Transverse colon (tissue), 3 donors: ENCODE results near the gene ALKBH7.
"Not testable (repeated sequence)": the region's sequence is repeated elsewhere in the genome, so short reads cannot be mapped to it uniquely, and the experiment has no call there.

ENCODE experiments used
- POLR2A ChIP-seq: fragments of 450-650 bp; IDR thresholded peaks from one replicate; pipeline ENCODE4 v1.6.1; 2016; ENCODE audit warnings: antibody characterized with exemption, mild to moderate bottlenecking, moderate library complexity
- TF ChIP-seq, protein P1 (sequence below), 5 experiments: fragments of 200-600 bp in 3 of 5; fragments of 450-650 bp in 2 of 5; sonication (generic) in 3 of 5; IDR thresholded peaks; 1 replicate in 2 of 5; 2 replicates in 3 of 5; pipeline ENCODE4 v1.5.1; 2016 to 2017; ENCODE audit warnings: antibody characterized with exemption in 5 of 5, inconsistent platforms in 3 of 5, mild to moderate bottlenecking in 2 of 5, moderate library complexity in 1 of 5

- TF ChIP-seq, protein P1, sequence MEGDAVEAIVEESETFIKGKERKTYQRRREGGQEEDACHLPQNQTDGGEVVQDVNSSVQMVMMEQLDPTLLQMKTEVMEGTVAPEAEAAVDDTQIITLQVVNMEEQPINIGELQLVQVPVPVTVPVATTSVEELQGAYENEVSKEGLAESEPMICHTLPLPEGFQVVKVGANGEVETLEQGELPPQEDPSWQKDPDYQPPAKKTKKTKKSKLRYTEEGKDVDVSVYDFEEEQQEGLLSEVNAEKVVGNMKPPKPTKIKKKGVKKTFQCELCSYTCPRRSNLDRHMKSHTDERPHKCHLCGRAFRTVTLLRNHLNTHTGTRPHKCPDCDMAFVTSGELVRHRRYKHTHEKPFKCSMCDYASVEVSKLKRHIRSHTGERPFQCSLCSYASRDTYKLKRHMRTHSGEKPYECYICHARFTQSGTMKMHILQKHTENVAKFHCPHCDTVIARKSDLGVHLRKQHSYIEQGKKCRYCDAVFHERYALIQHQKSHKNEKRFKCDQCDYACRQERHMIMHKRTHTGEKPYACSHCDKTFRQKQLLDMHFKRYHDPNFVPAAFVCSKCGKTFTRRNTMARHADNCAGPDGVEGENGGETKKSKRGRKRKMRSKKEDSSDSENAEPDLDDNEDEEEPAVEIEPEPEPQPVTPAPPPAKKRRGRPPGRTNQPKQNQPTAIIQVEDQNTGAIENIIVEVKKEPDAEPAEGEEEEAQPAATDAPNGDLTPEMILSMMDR (IDR thresholded peaks at IDR 0.05), result not testable (repeated sequence)
- not testable (repeated sequence) for TF ChIP-seq POLR2A
These were observed 23.3 kb upstream of the ALKBH7 start for GRCh38 chr19:6349271-6349670.
